Liver (tissue), 3 donors: ENCODE data around the gene NYNRIN.

Experiments
- EGR1 ChIP-seq, 2 donors: IDR thresholded peaks; 2 replicates each; pipeline ENCODE4 v1.6.1; 2016 to 2018; ENCODE audit warnings: antibody characterized with exemption in 2 of 2, low read depth in 2 of 2
- GABPA ChIP-seq, 2 donors: IDR thresholded peaks in 1 of 2; conservative IDR thresholded peaks in 1 of 2; 2 replicates each; pipeline ENCODE4 v1.6.1; 2016; ENCODE audit warnings: antibody characterized with exemption in 2 of 2, mild to moderate bottlenecking in 1 of 2, moderate library complexity in 1 of 2
- HNF4G ChIP-seq: IDR thresholded peaks from 2 replicates; pipeline ENCODE4 v1.6.1; 2016; ENCODE audit warnings: antibody characterized with exemption
- NR2F2 ChIP-seq: IDR thresholded peaks from 2 replicates; pipeline ENCODE4 v1.6.1; 2016; ENCODE audit warnings: antibody characterized with exemption
- TAF1 ChIP-seq: conservative IDR thresholded peaks from 2 replicates; pipeline ENCODE4 v1.6.1; 2016; ENCODE audit warnings: antibody characterized with exemption, mild to moderate bottlenecking
- YY1 ChIP-seq: IDR thresholded peaks from 2 replicates; pipeline ENCODE4 v1.6.1; 2016; ENCODE audit warnings: antibody characterized with exemption, mild to moderate bottlenecking
- TF ChIP-seq, protein P1 (sequence below): fragments of 150-350 bp; IDR thresholded peaks from 2 replicates; pipeline ENCODE4 v1.5.1; 2017; ENCODE audit warnings: improper control_type of control experiment, low read depth, low read length; ENCODE audit not compliant: missing input control
- TF ChIP-seq, protein P2 (sequence below): IDR thresholded peaks from 2 replicates; pipeline ENCODE4 v1.6.1; 2016; ENCODE audit warnings: antibody characterized with exemption, mild to moderate bottlenecking
- TF ChIP-seq, protein P3 (sequence below): IDR thresholded peaks from 2 replicates; pipeline ENCODE4 v1.6.1; 2016; ENCODE audit warnings: antibody characterized with exemption
- TF ChIP-seq, protein P4 (sequence below): IDR thresholded peaks from 2 replicates; pipeline ENCODE4 v1.6.1; 2016; ENCODE audit warnings: antibody characterized with exemption
- TF ChIP-seq, protein P5 (sequence below): IDR thresholded peaks from 2 replicates; pipeline ENCODE4 v1.6.1; 2016; ENCODE audit warnings: antibody characterized with exemption
- donor health status: healthy.
- donor health status: healthy.

DNA sequence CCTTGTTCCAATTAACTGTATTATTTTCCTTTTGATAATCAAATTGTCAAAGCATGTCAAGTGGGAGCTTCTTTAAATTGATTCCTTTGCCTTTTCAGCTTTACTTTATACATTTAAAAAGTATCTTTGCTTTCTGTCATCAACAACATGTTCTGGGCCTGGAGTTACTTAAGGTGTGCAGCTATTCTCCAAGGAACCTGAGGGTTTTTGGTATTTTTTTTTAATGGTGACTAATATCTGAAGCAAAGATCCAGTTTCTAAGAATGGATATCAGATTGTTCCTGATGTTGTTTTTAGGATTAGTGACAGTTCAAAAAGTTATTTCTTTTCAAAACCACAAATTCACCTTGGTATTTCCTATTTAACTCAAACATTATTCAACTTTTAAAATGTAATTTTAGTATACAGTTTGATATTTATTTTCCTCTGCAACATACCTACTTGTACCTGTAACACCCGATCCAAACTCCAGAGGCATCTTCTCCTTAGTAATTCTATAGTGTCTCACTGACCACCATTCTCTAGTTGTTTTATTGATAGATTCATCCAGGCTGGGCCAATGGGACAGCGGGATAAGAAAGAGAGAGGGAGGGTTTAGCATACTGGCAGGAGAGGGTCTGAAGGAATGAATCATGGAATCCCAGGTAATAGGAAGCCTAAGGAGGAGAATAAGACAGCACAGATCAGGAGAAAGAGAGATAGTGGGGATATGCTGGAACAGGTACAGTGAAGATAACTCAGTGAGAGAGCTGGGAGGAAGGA, 27.5 kb downstream of the NYNRIN start:
- TF ChIP-seq, protein P1, sequence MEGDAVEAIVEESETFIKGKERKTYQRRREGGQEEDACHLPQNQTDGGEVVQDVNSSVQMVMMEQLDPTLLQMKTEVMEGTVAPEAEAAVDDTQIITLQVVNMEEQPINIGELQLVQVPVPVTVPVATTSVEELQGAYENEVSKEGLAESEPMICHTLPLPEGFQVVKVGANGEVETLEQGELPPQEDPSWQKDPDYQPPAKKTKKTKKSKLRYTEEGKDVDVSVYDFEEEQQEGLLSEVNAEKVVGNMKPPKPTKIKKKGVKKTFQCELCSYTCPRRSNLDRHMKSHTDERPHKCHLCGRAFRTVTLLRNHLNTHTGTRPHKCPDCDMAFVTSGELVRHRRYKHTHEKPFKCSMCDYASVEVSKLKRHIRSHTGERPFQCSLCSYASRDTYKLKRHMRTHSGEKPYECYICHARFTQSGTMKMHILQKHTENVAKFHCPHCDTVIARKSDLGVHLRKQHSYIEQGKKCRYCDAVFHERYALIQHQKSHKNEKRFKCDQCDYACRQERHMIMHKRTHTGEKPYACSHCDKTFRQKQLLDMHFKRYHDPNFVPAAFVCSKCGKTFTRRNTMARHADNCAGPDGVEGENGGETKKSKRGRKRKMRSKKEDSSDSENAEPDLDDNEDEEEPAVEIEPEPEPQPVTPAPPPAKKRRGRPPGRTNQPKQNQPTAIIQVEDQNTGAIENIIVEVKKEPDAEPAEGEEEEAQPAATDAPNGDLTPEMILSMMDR, result no peak
- TF ChIP-seq, protein P2, sequence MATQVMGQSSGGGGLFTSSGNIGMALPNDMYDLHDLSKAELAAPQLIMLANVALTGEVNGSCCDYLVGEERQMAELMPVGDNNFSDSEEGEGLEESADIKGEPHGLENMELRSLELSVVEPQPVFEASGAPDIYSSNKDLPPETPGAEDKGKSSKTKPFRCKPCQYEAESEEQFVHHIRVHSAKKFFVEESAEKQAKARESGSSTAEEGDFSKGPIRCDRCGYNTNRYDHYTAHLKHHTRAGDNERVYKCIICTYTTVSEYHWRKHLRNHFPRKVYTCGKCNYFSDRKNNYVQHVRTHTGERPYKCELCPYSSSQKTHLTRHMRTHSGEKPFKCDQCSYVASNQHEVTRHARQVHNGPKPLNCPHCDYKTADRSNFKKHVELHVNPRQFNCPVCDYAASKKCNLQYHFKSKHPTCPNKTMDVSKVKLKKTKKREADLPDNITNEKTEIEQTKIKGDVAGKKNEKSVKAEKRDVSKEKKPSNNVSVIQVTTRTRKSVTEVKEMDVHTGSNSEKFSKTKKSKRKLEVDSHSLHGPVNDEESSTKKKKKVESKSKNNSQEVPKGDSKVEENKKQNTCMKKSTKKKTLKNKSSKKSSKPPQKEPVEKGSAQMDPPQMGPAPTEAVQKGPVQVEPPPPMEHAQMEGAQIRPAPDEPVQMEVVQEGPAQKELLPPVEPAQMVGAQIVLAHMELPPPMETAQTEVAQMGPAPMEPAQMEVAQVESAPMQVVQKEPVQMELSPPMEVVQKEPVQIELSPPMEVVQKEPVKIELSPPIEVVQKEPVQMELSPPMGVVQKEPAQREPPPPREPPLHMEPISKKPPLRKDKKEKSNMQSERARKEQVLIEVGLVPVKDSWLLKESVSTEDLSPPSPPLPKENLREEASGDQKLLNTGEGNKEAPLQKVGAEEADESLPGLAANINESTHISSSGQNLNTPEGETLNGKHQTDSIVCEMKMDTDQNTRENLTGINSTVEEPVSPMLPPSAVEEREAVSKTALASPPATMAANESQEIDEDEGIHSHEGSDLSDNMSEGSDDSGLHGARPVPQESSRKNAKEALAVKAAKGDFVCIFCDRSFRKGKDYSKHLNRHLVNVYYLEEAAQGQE, result no peak
- TF ChIP-seq, protein P3, sequence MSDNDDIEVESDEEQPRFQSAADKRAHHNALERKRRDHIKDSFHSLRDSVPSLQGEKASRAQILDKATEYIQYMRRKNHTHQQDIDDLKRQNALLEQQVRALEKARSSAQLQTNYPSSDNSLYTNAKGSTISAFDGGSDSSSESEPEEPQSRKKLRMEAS, result no peak
- TF ChIP-seq, protein P4, sequence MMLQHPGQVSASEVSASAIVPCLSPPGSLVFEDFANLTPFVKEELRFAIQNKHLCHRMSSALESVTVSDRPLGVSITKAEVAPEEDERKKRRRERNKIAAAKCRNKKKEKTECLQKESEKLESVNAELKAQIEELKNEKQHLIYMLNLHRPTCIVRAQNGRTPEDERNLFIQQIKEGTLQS, result no peak
- TF ChIP-seq TAF1, result no peak
- no peak for TF ChIP-seq HNF4G
- TF ChIP-seq YY1, result no peak
- TF ChIP-seq NR2F2, result no peak
- no peak for TF ChIP-seq GABPA (IDR thresholded peaks at IDR 0.05 in 1 of 2, conservative IDR thresholded peaks at IDR 0.05 in 1 of 2)
- TF ChIP-seq, protein P5, sequence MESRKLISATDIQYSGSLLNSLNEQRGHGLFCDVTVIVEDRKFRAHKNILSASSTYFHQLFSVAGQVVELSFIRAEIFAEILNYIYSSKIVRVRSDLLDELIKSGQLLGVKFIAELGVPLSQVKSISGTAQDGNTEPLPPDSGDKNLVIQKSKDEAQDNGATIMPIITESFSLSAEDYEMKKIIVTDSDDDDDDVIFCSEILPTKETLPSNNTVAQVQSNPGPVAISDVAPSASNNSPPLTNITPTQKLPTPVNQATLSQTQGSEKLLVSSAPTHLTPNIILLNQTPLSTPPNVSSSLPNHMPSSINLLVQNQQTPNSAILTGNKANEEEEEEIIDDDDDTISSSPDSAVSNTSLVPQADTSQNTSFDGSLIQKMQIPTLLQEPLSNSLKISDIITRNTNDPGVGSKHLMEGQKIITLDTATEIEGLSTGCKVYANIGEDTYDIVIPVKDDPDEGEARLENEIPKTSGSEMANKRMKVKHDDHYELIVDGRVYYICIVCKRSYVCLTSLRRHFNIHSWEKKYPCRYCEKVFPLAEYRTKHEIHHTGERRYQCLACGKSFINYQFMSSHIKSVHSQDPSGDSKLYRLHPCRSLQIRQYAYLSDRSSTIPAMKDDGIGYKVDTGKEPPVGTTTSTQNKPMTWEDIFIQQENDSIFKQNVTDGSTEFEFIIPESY, result no peak
- no peak for TF ChIP-seq EGR1 (IDR thresholded peaks at IDR 0.05; ENCODE audit: low read depth in 2 of 2)
